Fibroblast of skin of left biceps (primary cell): ENCODE measurements around the gene RUSC1.

Experiments
- DNase-seq, 2 experiments: peaks; one replicate each; pipeline ENCODE4 v3.0.0-alpha.2; 2013; ENCODE audit warnings: low read depth in 2 of 2

Gene RUSC1

DNA sequence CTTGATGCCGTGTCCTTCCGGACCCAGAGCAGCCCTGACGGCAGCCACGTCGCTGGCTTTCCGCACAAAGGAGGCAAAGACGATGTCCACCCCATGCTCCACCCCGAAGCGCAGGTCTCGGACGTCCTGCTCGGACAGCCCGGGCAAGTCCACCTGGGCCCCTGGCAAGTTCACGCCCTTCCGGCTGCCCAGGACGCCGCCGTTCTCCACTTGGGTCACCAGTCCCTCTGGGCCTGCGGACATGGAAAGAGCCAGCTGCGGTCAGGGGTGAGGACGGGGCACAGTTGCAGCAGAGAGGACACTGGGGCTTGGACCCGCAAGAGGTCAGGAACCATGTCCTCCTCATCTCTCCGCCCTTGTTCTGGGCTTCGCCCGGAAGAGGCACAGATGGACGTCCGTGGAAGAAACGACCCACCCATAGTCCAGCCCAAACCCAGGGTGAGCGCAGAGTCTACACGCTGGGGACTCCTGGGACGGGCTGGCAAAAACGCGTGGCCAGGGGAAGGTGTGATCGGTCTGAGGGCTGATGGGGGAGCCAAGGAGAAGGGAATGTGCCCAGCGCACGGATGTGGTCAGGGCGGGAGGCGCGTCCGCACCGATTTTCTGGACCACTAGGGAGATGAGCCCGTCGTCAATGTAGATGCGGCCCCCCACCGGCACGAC, 26.0 kb upstream of the RUSC1 start:
- DNase-seq, result no peak

GRCh38 chr1:155295183-155295941, 25.3 kb upstream of the RUSC1 start:
- no peak for DNase-seq

DNA sequence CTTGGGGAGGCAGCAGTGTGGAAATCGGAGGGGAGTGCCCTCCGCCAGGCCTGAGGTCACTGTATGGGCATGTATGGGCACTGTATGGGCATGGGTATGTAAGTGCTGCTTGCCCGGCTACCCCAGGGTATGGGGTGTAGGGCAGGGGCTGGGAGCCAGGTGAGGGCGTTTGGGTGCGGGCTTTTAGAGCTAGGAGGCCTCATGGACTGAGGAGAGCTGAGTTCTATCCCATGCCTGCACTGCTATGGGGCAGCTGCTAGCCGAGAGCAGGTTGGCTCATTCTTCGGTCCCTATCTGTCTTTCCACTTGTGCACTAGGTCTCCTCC, 24.8 kb upstream of the RUSC1 start:
- DNase-seq, result no peak

GRCh38 chr1:155296661-155297060, 24.0 kb upstream of the RUSC1 start:
- DNase-seq, result no peak

GRCh38 chr1:155297384-155297783, 23.3 kb upstream of the RUSC1 start:
- DNase-seq, result no peak

GRCh38 chr1:155300024-155300423, 20.7 kb upstream of the RUSC1 start:
- no peak for DNase-seq

DNA sequence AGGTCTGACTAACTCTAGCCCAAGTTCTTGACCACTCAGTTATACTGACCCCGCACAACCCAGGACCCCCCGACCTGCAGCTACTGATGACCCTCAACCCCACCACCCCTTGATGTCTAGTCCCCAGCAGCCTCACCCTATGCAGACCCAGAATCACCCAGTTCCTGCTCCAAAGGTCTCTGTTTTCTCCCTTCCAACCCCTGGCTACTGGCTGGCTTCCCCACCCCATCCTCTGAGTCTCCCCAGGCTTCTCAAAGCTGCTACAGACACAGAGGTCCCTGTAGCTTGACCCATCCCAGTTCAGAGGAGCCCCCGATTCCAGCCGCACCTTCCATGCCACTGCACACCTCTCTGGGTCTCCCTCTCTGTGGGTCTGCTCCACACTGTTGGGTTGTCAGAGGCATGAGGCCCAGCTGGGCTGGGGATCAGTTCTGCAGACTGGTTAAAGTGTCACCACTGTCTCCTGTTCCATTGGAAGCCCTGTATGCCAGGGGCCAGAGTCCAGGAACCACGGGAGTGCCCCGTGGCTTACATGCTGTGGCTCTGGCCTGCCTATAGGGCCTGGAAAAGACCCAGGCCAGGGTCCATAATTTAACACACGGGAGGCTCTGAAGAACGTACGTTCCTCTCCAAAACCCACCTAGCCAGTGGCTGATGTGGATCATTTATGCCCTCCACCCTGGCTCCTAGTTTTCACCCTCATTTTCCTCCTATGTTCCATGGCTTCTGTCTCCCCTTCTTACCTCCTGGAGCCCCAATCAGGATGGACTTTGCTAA, 20.0 kb upstream of the RUSC1 start:
- DNase-seq, result no peak

GRCh38 chr1:155301342-155301841, 19.3 kb upstream of the RUSC1 start, which contains the start of gene PKLR:
Gene PKLR (minus strand): TSS chr1:155301438. CDS start chr1:155301395, 43 bp downstream.
- no peak for DNase-seq

DNA sequence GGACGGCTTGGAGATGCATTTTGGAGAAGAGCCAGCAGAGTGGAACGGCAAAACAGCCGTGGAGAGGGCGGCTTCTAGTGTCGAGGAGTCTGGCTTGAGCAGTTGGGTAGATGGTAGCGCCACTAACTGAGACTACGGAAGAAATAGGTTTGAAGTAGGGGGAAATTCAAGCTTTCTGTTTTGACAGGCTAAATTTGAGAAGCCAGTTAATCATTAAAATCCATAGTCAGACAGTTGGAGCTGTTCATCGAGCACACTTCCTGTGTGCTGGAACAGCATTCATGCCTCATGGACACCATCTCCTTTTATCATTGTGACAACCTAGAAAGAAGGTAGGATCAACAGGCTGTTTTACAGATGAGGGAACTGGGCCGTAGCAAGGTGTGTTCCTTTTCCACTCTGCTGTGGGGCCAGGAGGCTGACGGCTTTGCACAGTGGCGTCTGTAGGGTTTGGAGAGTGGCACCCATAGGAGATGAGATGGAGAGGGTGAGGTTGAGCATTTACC, 16.1 kb upstream of the RUSC1 start:
- DNase-seq, result no peak

DNA sequence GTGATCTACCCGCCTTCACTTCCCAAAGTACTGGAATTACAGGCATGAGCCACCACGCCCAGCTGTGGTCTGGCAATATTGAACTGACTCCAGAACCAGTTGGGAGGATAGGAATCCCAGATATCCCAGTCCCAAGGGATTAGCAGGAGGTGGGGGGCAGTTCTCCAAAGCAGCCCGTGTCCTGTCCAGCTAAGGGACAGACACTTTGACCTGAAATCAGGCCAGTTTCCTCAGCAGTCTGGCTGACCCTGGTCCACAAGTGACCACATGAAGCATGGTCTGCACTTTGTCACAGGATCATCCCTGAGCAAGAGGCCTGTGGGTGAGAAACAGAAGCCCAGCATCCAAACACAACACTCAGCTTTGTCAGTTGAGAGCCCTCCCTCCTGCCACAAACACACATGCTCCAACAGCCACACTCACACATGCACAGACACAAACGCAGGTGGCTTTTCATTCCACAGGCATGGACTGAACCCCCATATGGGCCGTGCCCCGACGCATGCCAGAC, 14.8 kb upstream of the RUSC1 start:
- DNase-seq, result no peak

GRCh38 chr1:155307247-155307740, 13.4 kb upstream of the RUSC1 start:
- DNase-seq, result peak in 1 of 2 experiments; percentile 12

DNA sequence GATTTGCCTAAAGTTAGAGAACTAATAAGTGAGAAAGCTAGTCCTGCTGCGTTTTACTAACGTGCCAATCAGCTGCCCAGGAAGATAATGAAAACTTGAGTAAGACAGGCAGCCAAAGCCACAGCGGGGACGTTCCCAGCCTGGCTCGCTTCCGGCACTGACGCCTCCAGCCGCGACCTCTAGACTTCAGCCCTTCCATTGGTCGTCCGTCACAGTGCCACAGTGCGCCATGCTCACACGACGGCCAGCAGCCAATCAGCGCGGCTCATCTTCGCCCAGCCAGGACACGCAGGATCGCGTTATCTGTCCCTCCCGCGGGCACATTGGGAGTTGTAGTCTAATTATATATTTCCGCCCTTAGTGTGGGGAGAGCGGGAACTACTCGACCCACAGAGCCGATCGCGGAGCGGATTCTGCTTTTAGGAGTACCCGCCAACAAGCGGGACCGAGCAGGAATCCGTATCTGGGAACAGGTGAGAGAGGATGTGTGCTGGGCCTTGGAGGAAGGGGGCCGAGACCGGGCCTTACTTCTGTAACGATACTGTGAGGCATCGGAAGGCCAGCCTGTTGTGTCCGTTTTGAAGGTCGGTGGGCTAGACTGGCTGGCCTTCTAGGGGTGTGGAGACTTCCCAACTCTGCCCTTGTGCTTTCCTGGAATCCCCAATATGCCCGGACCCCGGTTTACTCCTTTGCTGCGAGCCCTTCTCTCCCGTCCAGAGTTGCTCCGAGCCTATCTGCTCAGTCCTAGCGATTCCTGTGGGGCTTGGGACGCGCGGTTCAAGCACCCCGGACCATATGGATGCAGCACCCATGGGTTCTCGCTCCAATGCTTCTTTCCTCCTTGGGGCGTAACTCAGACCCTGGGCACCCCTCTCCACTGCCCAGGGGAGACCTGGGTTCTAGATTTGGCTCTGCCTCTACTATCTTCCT, 11.9 kb upstream of the RUSC1 start, which contains the start of gene FDPS:
FDPS (plus strand) TSS at position 374 of the 930 bp plus-strand sequence. CDS start 924 bp downstream, outside the sequence.
- DNase-seq, result peak; percentile 96

DNA sequence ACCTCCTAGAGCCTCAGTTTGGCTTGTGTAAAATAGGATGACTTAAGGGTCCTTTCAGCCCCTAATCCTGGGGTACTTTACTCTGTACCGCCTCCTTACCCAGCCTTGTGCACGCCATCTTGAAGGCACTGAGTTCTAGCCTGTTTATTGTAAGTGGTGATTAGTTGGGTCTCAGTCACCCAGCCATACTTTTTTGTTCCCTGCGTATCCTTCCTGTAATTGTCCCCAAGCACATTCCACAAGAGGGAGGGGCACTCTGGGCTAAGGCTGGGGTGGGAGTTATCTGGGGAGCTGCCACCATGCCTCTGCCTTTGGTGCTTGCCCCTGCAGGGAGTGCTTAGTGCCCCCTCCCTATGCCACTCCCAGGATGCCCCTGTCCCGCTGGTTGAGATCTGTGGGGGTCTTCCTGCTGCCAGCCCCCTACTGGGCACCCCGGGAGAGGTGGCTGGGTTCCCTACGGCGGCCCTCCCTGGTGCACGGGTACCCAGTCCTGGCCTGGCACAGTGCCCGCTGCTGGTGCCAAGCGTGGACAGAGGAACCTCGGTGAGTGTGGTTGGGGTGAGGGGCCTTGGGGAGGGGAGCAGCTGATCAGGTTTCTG, 11.2 kb upstream of the RUSC1 start:
- DNase-seq, result no peak

GRCh38 chr1:155313261-155313660, 7.4 kb upstream of the RUSC1 start:
- no peak for DNase-seq

DNA sequence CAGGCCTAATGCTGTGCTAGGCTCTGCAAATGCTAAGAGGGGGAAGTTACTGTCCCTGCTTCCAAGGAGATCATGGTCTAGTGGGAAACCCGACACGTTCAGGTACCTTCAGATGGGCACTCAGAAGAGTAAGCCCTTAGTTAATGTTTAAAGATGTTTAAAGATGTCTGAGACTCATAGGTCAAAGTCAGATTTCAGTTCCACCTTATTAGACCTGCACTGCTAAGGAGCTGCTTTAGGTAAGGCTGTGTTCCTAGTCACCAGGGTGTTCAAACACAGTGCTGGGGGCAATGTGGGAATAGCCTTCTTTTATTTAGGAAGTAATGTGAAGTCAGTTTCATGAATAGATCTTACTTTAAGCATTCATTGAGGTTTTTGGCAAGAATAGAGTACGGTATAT, 3.8 kb upstream of the RUSC1 start:
- DNase-seq, result no peak

DNA sequence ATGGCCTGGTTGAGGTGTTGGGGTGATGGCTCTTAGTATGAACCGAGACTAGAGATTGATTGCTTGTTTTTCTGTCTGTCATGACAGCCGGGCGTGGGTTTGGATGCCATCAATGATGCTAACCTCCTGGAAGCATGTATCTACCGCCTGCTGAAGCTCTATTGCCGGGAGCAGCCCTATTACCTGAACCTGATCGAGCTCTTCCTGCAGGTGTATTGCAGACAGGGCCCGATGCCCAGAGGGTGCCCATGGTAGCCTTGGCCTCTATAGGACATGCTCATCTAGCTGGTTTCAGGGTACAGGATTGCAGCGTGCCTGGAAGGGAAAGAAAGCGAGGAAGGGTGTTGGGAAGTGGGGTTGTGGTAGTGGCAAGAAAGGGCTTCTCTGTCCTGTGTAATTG, 2.6 kb upstream of the RUSC1 start:
- DNase-seq, result no peak

GRCh38 chr1:155319536-155319935, 1.2 kb upstream of the RUSC1 start:
- no peak for DNase-seq

GRCh38 chr1:155320252-155320651, 442 bp upstream of the RUSC1 start:
- DNase-seq, result no peak

GRCh38 chr1:155321639-155322503, 1.2 kb downstream of the RUSC1 start:
- DNase-seq, result no peak
